GM21737 (cell line): ENCODE measurements around the gene NR3C2.
"Not testable (repeated sequence)": the region's sequence is repeated elsewhere in the genome, so short reads cannot be mapped to it uniquely, and the experiment has no call there.

ENCODE experiments used
- ATAC-seq: cut with Tn5 transposase; IDR thresholded peaks from one replicate; pipeline ENCODE4 v1.9.1; 2021; ENCODE audit warnings: mild to moderate bottlenecking, moderate library complexity; ENCODE audit not compliant: unreplicated experiment

The NR3C2 gene

DNA sequence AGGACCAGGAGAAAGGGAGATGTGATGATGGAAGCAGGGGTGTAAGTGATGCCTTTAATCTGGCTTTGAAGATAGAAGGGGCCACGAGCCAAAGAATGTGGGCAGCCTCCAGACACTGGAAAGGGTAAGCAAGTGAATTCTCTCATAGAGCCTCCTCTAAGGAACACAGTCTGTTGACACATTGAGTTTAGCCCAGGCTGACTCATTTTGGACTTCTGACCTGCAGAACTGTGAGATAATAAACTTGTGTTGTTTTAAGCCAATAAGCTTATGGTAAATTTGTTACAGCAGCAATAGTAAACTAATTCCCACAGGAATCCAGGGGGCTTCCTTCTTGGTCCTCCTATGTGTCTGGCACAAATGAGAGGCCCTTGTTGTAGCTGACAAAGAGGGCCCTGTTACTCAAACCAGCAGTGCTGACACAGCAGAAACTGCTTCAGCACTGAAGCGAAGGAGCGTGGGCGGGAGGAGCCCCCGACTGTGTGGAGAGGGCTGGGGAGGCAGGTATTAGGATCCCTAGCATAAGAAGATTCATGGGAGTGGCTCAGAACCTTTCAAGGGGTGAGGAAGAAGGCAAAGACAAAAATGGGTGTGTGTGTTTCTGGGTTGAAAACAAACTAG lies 268.7 kb downstream of the NR3C2 start:
- no peak for ATAC-seq

DNA sequence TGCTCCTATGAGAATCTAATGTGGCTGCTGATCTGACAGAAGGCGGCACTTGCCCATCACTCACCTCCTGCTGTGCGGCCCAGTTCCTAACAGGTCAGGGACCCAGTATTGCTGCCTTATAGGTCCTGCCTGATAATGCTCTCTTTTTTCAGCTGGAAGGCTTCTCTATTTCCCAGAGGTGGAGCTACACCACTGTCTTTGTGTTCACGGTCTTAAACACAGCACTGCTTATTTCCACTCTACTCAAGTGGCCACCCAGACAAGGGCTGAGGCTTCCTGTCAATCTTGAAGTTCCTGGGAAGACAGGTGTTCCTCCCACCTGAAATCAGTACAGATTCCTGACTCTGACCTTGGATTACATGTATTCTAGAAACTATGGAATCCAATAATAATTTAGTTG lies 270.6 kb downstream of the NR3C2 start:
- ATAC-seq, result no peak

DNA sequence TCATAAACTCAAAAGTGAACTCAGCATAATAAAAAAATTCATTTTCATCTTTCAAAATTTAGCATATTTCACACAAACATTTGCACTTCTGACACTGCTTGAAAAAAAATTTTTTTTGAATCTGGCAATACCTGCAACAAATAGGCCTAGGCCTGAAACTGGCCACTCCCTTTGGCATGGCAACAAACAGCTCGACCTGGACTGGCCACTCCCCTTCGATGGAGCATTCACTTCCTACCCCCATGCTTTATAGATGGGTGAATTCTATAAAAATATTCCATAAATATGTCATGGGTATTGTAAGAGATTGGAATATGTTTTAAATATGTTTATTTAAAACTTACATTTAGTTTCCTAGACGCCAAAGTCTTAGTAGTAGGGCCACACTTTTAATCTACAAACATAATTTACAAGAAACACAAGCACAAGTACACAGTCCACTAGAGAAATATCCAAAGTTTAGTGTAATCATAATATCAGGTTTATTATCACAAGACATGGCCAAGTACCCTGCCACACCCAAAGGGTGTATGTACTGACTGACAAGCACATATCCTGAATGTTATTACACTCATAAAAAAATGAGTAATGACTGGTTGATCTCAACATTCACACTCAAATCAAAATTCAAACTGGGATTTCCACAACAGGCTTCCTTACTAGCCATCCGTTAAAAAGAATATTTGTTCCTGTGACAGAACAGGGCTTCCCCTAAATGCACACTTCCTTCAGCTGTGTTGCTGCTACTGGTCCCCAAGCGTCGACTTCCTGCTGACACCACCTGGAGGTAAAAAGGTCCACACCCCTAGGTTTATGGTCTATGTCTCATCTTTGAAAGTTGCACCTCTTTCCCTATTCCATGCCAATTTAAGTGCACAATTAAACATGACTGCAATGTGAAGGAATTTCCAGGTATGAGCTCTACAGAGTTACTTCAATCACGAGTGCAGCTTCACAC lies 271.5 kb downstream of the NR3C2 start:
- ATAC-seq, result no peak

DNA sequence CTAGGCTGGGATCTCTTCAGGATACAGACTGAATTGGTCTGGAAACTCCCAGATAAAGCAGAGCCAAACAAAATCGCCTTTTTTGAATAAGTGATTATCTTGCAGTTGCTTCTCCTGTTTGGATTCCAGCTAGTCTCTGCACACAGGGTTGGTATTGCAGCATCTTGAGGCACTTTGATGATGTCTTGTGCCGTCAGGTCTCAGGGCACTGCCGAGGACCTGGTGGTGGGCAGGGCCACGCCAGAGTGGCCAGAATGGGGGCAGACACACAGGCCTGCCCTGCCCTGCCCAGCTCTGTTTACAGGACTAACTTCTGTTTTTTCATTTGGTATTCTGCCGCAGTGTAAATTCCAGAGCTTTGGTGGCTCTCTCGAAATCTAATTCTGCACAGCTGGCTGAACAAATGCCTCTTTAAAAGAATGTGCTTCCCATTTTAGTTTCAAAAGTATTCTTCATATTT lies 276.1 kb downstream of the NR3C2 start:
- no peak for ATAC-seq

DNA sequence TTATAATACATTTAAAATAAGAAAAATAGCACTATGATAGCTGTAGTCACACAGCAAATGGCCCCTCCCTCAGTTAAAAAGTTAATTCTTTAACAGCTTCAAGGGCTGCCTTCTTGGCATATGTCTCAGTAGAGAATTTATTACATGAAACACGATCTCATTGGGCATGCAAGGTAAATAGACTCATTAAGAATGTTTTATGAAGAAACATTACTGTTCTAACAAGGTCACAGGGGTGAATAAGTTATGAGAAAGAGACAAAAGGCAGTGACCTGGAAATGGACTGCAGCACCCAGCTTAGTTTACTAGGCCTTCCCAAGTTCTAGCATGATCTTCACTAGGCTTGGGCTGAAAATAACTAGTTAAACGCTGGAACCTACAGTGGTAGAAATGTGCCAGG lies 277.7 kb downstream of the NR3C2 start:
- ATAC-seq, result no peak

DNA sequence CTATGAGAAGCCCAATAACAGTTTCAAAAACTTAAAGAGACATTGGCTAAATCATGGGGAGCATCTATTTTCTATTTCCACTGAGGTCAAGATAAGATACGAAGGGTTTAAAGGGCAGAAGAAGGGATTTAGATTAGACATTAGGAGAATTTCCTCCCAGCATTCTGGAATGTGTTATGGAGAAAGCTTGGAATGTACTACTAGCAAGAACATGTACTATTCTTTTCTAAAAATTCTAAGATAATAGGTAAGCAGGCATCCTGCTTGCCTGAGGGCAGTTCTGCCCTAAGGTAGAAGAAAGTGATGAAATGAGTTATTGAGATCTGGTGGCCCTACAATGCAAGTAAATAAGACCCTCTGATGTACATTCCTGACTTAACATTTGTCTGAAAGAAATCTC lies 279.2 kb downstream of the NR3C2 start:
- ATAC-seq, result no peak

DNA sequence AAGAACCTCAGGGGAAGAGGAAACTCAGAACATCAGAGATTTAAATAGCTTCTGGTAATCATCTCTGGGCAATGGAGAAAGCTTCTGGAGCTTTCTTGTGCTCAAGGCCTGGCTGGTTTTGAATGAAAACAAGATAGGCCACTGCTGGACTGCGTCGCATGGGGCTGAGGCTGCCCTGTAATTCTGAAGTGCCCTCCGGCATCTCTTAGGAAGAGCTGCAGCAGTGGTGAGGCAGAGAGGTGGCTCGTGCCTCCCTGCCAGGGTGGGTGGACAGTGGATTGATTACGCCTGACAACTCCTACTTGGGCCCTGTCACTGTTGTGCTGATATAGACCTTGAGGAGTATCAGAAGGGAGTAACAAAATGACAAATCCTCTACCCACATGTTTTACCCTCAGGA lies 279.7 kb downstream of the NR3C2 start:
- ATAC-seq, result no peak

DNA sequence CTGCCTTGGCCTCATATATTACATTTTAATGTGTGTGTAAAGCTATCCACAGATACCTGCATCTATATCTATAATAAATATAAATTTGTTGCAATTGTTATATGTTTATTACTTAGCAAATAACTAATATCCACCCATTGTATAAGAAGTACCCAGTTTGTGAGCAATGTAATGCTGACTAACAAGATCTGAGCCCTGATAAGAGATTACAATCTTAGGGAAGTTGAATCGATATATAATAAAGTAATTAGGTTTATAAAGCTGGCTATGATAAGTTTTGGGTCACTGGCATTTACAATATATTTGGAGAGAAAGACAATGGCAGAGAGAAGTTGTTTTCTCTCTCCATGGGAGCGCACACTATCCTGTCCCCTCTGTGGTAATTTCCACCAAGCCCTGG lies 280.6 kb downstream of the NR3C2 start:
- ATAC-seq, result no peak

DNA sequence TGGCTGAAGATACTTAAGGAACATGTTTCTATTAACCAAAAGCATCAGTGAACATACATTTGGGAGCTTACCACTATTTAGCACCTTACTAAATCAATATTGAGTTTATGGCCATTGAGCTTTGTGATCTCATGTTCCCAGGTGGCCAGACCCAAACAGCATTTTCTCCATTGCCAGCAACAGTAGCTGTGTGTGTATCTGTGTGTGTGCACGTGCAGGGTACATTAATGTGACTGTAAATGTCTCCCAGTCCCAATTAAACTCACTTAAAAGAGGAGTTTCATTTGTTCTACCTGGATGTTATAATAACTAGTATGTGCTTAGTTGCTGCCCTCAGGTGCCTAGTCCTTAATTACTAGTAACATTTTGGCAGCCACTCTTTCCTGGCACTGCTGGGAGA lies 282.4 kb downstream of the NR3C2 start:
- ATAC-seq, result no peak

DNA sequence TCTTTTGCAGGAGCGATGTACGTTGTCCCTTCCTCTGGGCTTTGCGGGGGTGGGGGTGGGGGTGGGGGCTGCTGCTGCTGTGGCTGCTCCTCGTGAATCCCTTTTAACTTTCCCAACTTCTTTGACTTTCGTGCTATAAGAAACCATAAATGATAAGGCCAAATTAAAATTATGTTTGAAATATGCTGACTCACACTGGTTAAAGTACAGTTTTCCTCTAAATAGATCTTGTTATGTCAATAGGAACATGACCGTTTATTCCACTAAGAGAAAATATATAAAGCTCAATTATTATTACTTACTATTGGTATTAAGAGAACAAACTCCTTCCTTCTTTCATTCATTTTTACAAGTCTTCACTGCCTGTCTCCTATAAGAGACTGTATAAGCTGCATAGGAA lies 287.4 kb downstream of the NR3C2 start:
- no peak for ATAC-seq

DNA sequence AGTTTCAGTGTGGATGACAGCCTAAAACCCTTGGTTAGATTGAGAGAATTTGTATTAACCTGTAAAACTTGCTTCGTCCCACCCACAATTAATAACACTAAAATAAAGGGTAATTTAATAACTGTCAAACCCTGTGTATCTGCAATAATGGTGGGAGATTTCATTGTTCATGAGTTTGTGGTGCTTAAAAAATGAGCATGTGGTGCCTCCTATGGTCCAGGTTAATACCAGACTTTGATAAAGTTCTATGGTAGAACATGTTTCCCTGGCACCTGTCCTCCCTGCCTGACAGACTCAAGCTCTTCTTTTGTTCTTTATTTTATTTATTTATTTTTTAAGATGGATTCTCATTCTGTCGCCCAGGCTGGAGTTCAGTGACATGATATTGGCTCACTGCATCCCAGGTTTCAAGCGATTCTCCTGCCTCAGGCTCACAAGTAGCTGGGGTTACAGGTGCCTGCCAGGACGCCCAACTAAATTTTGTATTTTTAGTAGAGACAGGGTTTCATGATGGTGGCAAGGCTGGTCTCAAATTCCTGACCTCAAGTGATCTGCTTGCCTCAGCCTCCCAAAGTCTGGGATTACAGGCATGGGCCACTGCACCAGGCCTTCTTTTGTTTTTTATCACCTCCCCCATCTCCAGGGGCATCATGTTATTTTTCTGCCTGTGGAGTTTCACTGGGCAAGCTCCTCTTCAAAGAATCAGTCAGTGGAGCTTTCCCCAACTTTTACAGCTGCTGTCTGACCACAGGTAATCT lies 289.2 kb downstream of the NR3C2 start:
- ATAC-seq, result no peak

DNA sequence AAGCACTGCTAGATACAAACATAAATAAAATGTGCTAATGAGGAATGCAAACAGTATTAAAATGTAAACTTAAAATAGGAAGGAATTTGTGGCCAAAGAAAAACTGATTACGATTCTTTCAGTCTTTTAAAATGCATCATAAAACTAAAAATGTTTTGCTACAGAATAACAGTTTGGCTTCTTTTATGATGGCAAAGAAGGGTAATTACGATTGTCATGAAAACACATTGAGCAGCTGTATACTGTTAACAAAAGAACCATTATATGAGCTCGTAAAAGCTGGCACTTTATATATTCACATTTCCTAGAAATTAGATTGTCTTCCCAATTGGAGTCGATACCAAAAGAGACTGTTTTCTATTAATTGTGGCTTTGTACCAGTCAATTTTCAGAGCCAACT lies 290.4 kb downstream of the NR3C2 start:
- ATAC-seq, result no peak

DNA sequence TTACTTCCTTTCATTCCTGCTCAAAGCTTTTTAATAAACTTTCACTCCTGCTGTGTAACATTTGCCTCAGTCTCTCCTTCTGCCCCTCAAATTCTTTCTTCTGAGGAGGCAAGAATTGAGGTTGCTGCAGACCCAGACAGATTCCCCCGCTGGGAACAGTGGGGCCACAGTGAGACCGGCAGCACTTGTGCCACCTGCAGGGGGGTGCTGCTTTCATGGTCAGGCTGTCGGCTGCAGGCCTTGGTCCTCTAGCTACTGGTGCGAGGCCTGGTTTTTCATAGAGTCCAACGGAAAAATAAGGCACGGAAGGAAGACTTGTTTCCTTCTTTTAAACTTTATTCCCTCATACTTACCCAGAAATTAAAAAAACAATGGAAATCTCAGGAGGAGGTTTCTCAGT lies 296.7 kb downstream of the NR3C2 start:
- ATAC-seq, result no peak

DNA sequence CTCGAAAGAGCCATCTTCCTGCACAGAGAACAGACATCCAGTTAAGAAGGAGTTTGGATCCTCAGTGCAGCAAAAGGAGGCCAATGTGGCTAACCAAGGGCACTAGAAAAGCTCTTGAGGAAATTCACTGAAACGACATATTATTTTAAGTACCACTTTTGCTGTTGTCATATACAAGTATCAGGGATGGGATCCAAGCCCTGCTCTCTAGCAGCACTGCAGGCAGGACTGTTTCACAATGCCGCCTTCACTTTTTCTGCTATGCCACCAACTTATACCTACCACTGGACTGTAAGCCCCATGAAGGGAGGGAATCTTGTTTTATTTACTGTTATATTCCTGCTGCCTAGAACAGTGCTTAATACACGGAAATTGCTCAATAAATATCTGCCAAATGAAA lies 299.0 kb downstream of the NR3C2 start:
- ATAC-seq, result no peak

DNA sequence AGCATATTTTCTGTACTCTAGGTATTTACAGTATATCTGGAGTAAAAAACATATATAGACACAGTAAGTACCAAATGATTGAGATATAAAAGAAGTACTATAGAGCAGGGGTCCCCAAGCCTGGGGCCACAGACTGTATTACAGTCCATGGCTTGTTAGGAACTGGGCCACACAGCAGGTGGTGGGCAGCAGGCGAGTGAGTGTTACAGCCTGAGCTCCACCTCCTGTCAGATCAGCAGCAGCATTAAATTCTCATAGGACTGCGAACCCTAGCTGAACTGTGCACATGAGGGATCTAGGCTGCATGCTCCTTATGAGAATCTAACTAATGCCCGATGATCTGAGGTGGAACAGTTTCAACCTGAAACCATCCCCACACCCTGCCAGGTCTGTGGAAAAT lies 300.7 kb downstream of the NR3C2 start:
- ATAC-seq, result no peak

DNA sequence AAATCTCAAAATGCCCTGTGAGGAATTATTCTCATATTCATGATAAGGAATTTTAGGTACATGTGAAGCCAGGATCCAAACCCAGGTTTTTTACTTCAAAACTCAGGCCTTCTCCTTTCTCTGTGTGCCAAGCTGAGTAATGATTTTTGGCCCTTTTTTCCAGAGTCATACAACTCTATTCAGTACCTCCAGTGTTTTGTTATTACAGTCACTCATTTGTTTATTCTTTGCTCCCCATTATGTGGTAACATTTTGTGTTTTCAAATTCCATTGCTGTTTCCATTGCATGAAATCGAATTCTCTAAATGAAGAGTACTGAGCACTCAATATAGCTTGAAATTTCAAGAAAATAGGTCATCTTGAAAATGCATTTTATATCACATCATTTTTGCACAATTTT lies 315.4 kb downstream of the NR3C2 start:
- ATAC-seq, result no peak

DNA sequence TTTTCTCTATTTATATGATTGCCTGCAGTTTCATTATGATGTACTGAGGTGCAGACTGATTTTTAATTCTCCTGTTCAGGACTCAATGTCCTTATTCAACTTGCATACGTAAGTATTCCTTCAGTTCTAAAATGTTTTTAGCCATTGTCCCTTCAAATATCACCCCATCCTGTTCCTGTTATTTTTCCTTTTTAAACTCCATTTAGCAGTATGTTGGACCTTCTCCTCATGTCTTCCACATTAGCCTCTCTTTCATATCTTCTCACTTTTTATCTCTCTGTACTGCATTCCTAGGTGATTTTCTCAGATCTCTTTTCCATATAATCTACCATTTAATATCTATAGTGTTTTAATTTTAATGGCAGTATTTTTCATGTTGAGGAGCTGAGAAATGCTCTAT lies 317.7 kb downstream of the NR3C2 start:
- ATAC-seq, result no peak

DNA sequence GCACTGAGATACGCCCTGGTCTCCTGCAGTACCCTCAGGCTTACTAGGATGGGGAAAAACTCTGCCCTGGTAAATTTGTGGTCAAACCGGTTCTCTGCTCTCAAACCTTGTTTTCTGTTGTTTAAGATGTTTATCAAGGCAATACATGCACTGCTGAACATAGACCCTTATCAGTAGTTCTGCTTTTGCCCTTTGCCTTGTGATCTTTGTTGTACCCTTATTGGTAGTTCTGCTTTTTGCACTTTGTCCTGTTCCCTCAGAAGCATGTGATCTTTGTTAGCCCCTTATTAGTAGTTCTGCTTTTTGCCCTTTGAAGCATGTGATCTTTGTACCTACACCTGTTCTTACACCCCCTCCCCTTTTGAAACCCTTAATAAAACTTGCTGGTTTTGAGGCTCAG lies 319.1 kb downstream of the NR3C2 start:
- not testable (repeated sequence) for ATAC-seq

DNA sequence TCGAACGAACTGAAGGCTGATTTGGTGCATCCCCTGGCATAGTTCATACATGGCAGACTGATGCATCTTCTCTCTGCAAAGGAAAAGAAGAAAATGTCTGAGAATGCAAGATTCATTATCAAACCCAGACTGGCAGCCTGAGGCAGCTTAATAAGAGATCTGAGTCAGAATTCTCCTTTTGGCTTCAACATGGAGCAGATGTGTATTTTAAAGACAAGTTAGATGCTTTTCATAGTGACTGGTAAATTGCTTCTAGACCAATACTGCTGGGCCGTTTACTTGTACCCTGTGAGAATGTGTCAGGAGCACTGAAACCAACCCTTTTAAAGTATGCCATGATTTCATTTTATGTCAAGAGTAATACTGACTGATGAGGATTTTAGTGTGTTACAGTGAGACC lies 322.0 kb downstream of the NR3C2 start:
- no peak for ATAC-seq

DNA sequence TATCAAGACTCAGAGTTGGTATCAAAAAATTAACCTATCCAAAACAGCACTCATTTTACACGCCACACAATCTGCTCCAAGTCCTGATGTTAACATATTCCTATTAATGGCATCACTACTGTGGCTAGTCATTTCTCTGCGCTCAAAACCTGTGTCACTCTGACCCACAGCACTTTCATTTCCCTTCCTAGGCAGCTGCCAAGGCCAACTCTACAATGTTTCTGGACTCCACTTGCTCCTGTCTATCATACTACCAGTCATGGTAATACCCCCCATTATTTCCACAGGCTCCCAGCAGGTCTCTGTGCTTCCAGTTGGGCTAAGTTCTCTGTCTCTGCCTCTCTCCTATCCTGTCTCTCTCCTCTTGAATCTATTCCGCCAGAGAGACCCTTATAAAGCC lies 323.6 kb downstream of the NR3C2 start:
- ATAC-seq, result no peak

DNA sequence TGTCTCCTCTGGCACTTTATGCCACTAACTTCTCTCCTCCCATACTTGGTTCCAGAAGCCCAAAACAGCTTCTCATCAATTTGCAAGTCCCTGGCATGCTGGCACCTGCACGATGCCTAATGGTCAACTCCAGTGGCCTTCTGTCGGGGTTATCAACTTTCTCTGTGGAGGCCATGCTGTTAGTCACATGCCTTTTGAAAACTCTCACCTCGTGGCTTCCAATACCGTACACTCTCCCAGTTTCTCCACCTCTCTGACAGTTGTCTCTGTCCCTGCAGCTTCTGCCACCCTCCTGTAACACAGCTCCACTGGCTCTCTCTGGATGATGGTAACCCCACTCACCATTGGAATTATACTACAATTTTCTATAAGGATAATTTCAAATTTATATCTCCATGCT lies 324.0 kb downstream of the NR3C2 start:
- no peak for ATAC-seq

DNA sequence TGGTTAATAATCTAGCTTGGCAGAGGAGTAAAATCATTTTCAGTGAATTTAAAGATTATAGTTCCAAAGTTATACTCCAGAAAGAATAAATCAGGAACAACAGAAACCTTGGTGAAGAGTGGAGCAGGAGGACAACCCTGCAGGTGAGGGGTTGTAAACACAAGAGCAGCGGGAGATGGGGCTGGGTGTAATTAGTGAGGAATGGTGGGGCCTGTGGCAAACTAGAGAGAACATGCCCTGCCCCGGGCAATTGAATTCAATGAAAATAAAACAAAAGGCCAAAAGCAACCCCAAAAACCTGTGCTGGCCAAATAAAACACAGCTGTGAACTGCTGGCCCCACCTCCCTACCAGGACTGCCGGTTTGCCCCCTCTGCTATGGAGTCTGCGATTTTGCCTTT lies 325.2 kb downstream of the NR3C2 start:
- ATAC-seq, result no peak
